SU-DHL-6 (cell line): Measurements from ENCODE around the gene PRKCD.

Experiments
- H2AFZ ChIP-seq: fragments of 200-600 bp; sonication (generic); 2 replicates; pipeline ENCODE4 v1.6.1; 2014; ENCODE audit warnings: low read depth, mild to moderate bottlenecking, moderate library complexity, mixed read lengths, antibody characterized with exemption, low read length; ENCODE audit not compliant: severe bottlenecking
- H3F3A ChIP-seq: fragments of 200-600 bp; shearing (Covaris generic); 2 replicates; pipeline ENCODE4 v1.6.0; 2016; ENCODE audit warnings: antibody characterized with exemption, mild to moderate bottlenecking; ENCODE audit not compliant: insufficient read depth
- H3K27ac ChIP-seq: fragments of 200-600 bp; sonication (generic); 2 replicates; pipeline ENCODE4 v1.5.1; 2016; ENCODE audit warnings: low read depth, mild to moderate bottlenecking, low read length, moderate library complexity, mixed read lengths
- H3K27me3 ChIP-seq: fragments of 200-600 bp; sonication (generic), shearing (Covaris generic); 2 replicates; pipeline ENCODE4 v1.6.0; 2014; ENCODE audit warnings: mild to moderate bottlenecking, low read length
- H3K36me3 ChIP-seq: fragments of 200-600 bp; sonication (generic); 2 replicates; pipeline ENCODE4 v1.6.1; 2014; ENCODE audit warnings: mild to moderate bottlenecking, low read length, mixed read lengths
- H3K4me2 ChIP-seq: fragments of 300-600, 200-600 bp; shearing (Covaris generic), sonication (generic); 2 replicates; pipeline ENCODE4 v1.6.0; 2014; ENCODE audit warnings: low read length, low read depth, mild to moderate bottlenecking; ENCODE audit not compliant: poor library complexity, severe bottlenecking
- H3K4me3 ChIP-seq: fragments of 200-600 bp; sonication (generic); 2 replicates; pipeline ENCODE4 v1.5.1; 2014; ENCODE audit warnings: antibody characterized with exemption, low read length, mild to moderate bottlenecking, mixed read lengths; ENCODE audit not compliant: insufficient read depth, poor library complexity, severe bottlenecking
- H3K79me2 ChIP-seq: fragments of 200-600 bp; sonication (generic); 2 replicates; pipeline ENCODE4 v1.6.1; 2014; ENCODE audit warnings: mild to moderate bottlenecking, low read length, moderate library complexity; ENCODE audit not compliant: insufficient read depth
- H3K9ac ChIP-seq: fragments of 200-600 bp; sonication (generic); 2 replicates; pipeline ENCODE4 v1.7.0; 2014; ENCODE audit warnings: mild to moderate bottlenecking, low read length
- H3K9me2 ChIP-seq: fragments of 200-600 bp; sonication (generic); replicated peaks from 2 replicates; pipeline ENCODE4 v1.6.1; 2014; ENCODE audit warnings: low read length; ENCODE audit not compliant: insufficient read depth
- H3K9me3 ChIP-seq: fragments of 200-600 bp; sonication (generic); 2 replicates; pipeline ENCODE4 v1.6.1; 2014; ENCODE audit warnings: low read length, mixed read lengths; ENCODE audit not compliant: insufficient read depth
- H4K20me1 ChIP-seq: fragments of 200-600 bp; sonication (generic); 2 replicates; pipeline ENCODE4 v1.6.1; 2014; ENCODE audit warnings: low read depth, mild to moderate bottlenecking, antibody characterized with exemption, low read length, moderate library complexity, mixed read lengths
- CTCF ChIP-seq: fragments of 200-600 bp; sonication (generic); IDR thresholded peaks from one replicate; pipeline ENCODE4 v1.5.1; 2017; ENCODE audit warnings: antibody characterized with exemption, mild to moderate bottlenecking, low read length, moderate library complexity; ENCODE audit not compliant: insufficient read depth, poor library complexity, severe bottlenecking
- EZH2phosphoT487 ChIP-seq: fragments of 200-600 bp; sonication (generic), shearing (Covaris generic); conservative IDR thresholded peaks from 2 replicates; pipeline ENCODE4 v1.6.1; 2018; ENCODE audit warnings: mild to moderate bottlenecking, antibody characterized with exemption, low read length, moderate library complexity, mixed read lengths

PRKCD gene

GRCh38 chr3:53230789-53231188, 69.8 kb downstream of the PRKCD start:
- Histone ChIP-seq H3K9me3 (no peaks in the 10 kb centered on the region), H2AFZ (no peak overlapping the region), H3K27me3 (no peaks in the 10 kb centered on the region), H4K20me1 (no peaks in the 10 kb centered on the region; the same call in 1 of the 2 replicates), H3K9me2 (no peaks in the 10 kb centered on the region), H3K79me2 (no peaks in the 10 kb centered on the region), H3K4me2 (no peak overlapping the region), H3K9ac (no peak overlapping the region), H3K36me3 (no peaks in the 10 kb centered on the region), H3F3A (peaks cover 70% of the 10 kb centered on the region), H3K4me3 (no peak overlapping the region), H3K27ac (no peak overlapping the region)
- TF ChIP-seq CTCF (no peak), EZH2phosphoT487 (no peak)

GRCh38 chr3:53231532-53232511, 70.8 kb downstream of the PRKCD start:
- H3K27me3 ChIP-seq, result no peaks in the 10 kb centered on the region
- no peaks in the 10 kb centered on the region for H3K36me3 ChIP-seq
- peaks cover 64% of the 10 kb centered on the region for H3F3A ChIP-seq
- no peak overlapping the region for H3K27ac ChIP-seq
- H3K4me2 ChIP-seq, result no peak overlapping the region
- H3K9me3 ChIP-seq, result no peaks in the 10 kb centered on the region
- H3K79me2 ChIP-seq, result no peaks in the 10 kb centered on the region
- no peak overlapping the region for H3K9ac ChIP-seq
- H4K20me1 ChIP-seq, result no peaks in the 10 kb centered on the region; the same call in 1 of the 2 replicates
- TF ChIP-seq EZH2phosphoT487 (no peak), CTCF (no peak)
- no peak overlapping the region for H2AFZ ChIP-seq
- no peaks in the 10 kb centered on the region for H3K9me2 ChIP-seq
- H3K4me3 ChIP-seq, result no peak overlapping the region

- H3K9me2 ChIP-seq, result no peaks in the 10 kb centered on the region
- H3K27ac ChIP-seq, result no peak overlapping the region
- TF ChIP-seq EZH2phosphoT487 (no peak), CTCF (no peak)
- no peaks in the 10 kb centered on the region for H3K9me3 ChIP-seq
- no peak overlapping the region for H3K9ac ChIP-seq
- no peaks in the 10 kb centered on the region; the same call in 1 of the 2 replicates for H4K20me1 ChIP-seq
- H3K4me2 ChIP-seq, result no peak overlapping the region
- no peak overlapping the region for H3K4me3 ChIP-seq
- H2AFZ ChIP-seq, result no peak overlapping the region
- H3F3A ChIP-seq, result peaks cover 58% of the 10 kb centered on the region
- H3K36me3 ChIP-seq, result no peaks in the 10 kb centered on the region
- no peaks in the 10 kb centered on the region for H3K27me3 ChIP-seq
- no peaks in the 10 kb centered on the region for H3K79me2 ChIP-seq
These were observed 71.8 kb downstream of the PRKCD start for GRCh38 chr3:53232641-53233377.
